IMR-90 (cell line): ENCODE results near the gene CAND2. TPM values are rescaled to one million over a fixed set of nuclear protein-coding genes. Genes with fewer than 3 reads are reported as not detected.

Experiments
- ATAC-seq: fragments of 200-7000 bp; cut with Tn5 transposase; 2 replicates; pipeline ENCODE4 v1.9.1; 2020; ENCODE audit warnings: low read depth, mild to moderate bottlenecking, moderate library complexity
- BruUV-seq: library from RNA; stranded (reverse); fragments of 400-500 nt; replicated peaks from 2 replicates; lab custom pipeline; 2021; lab: Mats Ljungman, UMichigan
- CTCF ChIA-PET: fragments of 300-600 bp; formaldehyde crosslinking; extraction: SDS; loops from one replicate; lab custom pipeline; 2021; ENCODE audit warnings: antibody characterized with exemption; lab: Yijun Ruan, JAX
- POLR2A ChIA-PET: fragments of 300-600 bp; sonication (Branson Sonifier 250); formaldehyde crosslinking; loops from one replicate; lab custom pipeline; 2022; ENCODE audit warnings: antibody characterized with exemption; ENCODE audit not compliant: unreplicated experiment; lab: Charles Lee
- DNase-seq: peaks from one replicate; pipeline ENCODE4 v3.0.0; 2013
- H2AFZ ChIP-seq: replicated peaks from 2 replicates; pipeline ENCODE3; 2013; ENCODE audit warnings: low read length, mild to moderate bottlenecking; ENCODE audit not compliant: poor library complexity
- H2AK5ac ChIP-seq: 2 replicates; pipeline ENCODE4 v1.6.1; 2013; ENCODE audit warnings: low read depth, low read length, inconsistent platforms
- H2AK9ac ChIP-seq: replicated peaks from 2 replicates; pipeline ENCODE3; 2013; ENCODE audit warnings: mild to moderate bottlenecking, low read depth, low read length, moderate library complexity; ENCODE audit not compliant: poor library complexity
- H2BK120ac ChIP-seq: 2 replicates; pipeline ENCODE4 v1.6.1; 2013; ENCODE audit warnings: low read depth, low read length, inconsistent platforms
- H2BK15ac ChIP-seq: 3 replicates; pipeline ENCODE4 v1.6.1; 2013; ENCODE audit warnings: low read depth, low read length, inconsistent platforms
- H2BK20ac ChIP-seq: 2 replicates; pipeline ENCODE4 v1.6.1; 2013; ENCODE audit warnings: low read depth, mild to moderate bottlenecking, inconsistent platforms, low read length, moderate library complexity
- H2BK5ac ChIP-seq: 2 replicates; pipeline ENCODE4 v1.6.1; 2013; ENCODE audit warnings: mild to moderate bottlenecking, low read depth, low read length, inconsistent platforms; ENCODE audit not compliant: poor library complexity, severe bottlenecking
- H3K14ac ChIP-seq: replicated peaks from 2 replicates; pipeline ENCODE4 v1.6.1; 2013; ENCODE audit warnings: low read depth, low read length, inconsistent platforms
- H3K18ac ChIP-seq: 2 replicates; pipeline ENCODE4 v1.6.1; 2013; ENCODE audit warnings: low read depth, low read length, control low read depth
- H3K23ac ChIP-seq: 2 replicates; pipeline ENCODE4 v1.6.1; 2013; ENCODE audit warnings: low read depth, low read length, inconsistent platforms
- H3K27ac ChIP-seq: 2 replicates; pipeline ENCODE4 v1.5.1; 2013; ENCODE audit warnings: mild to moderate bottlenecking, control low read depth, low read length; ENCODE audit not compliant: insufficient read depth
- H3K27me3 ChIP-seq: 2 replicates; pipeline ENCODE4 v1.6.1; 2013; ENCODE audit warnings: low read length; ENCODE audit not compliant: control insufficient read depth, insufficient read depth
- H3K36me3 ChIP-seq: 2 replicates; pipeline ENCODE4 v1.6.1; 2013; ENCODE audit warnings: low read length, mixed read lengths; ENCODE audit not compliant: control insufficient read depth, insufficient read depth
- H3K4ac ChIP-seq: 2 replicates; pipeline ENCODE4 v1.6.1; 2013; ENCODE audit warnings: low read depth, low read length, inconsistent platforms
- H3K4me1 ChIP-seq: 2 replicates; pipeline ENCODE4 v1.6.1; 2013; ENCODE audit warnings: low read length, mixed read lengths; ENCODE audit not compliant: control insufficient read depth, insufficient read depth
- H3K4me2 ChIP-seq: 2 replicates; pipeline ENCODE4 v1.6.1; 2013; ENCODE audit warnings: low read depth, mild to moderate bottlenecking, control low read depth, low read length, moderate library complexity
- H3K4me3 ChIP-seq: 2 replicates; pipeline ENCODE4 v1.5.1; 2013; ENCODE audit warnings: low read depth, mild to moderate bottlenecking, control low read depth, low read length, moderate library complexity; ENCODE audit not compliant: insufficient read depth
- H3K56ac ChIP-seq: 2 replicates; pipeline ENCODE4 v1.6.1; 2013; ENCODE audit warnings: low read length, inconsistent platforms; ENCODE audit not compliant: insufficient read depth; ENCODE audit errors: extremely low read depth
- H3K79me1 ChIP-seq, 2 experiments: 2 replicates each; pipeline ENCODE4 v1.6.1; 2013; ENCODE audit warnings: low read length in 2 of 2, inconsistent platforms in 1 of 2, low read depth in 1 of 2
- H3K9ac ChIP-seq: 2 replicates; pipeline ENCODE4 v1.6.1; 2013; ENCODE audit warnings: low read depth, low read length, control low read depth
- H3K9me1 ChIP-seq: 2 replicates; pipeline ENCODE4 v1.6.1; 2013; ENCODE audit warnings: low read length, inconsistent platforms; ENCODE audit not compliant: insufficient read depth
- H3K9me3 ChIP-seq: 2 replicates; pipeline ENCODE4 v1.6.1; 2013; ENCODE audit warnings: low read length; ENCODE audit not compliant: control insufficient read depth, insufficient read depth
- H4K20me1 ChIP-seq: 2 replicates; pipeline ENCODE4 v1.6.1; 2013; ENCODE audit warnings: low read length, inconsistent platforms; ENCODE audit not compliant: insufficient read depth
- H4K5ac ChIP-seq: 2 replicates; pipeline ENCODE4 v1.6.1; 2013; ENCODE audit warnings: mild to moderate bottlenecking, low read depth, low read length, control low read depth
- H4K8ac ChIP-seq, 2 experiments: 2 replicates each; pipeline ENCODE4 v1.6.1; 2013; ENCODE audit warnings: low read depth in 2 of 2, low read length in 2 of 2, control low read depth in 1 of 2, inconsistent platforms in 1 of 2
- H4K91ac ChIP-seq: 2 replicates; pipeline ENCODE4 v1.6.1; 2013; ENCODE audit warnings: low read depth, low read length, inconsistent platforms; ENCODE audit not compliant: insufficient read depth
- CTCF ChIP-seq: conservative IDR thresholded peaks from 2 replicates; pipeline ENCODE4 v1.5.1; 2012; ENCODE audit warnings: mild to moderate bottlenecking, low read depth, low read length, improper control_type of control experiment
- MAFK ChIP-seq: IDR thresholded peaks from 2 replicates; pipeline ENCODE4 v1.6.1; 2012; ENCODE audit warnings: low read depth, low read length, improper control_type of control experiment
- SMC3 ChIP-seq: fragments of 150-350 bp; IDR thresholded peaks from 2 replicates; pipeline ENCODE4 v1.6.1; 2016; ENCODE audit warnings: low read depth, mild to moderate bottlenecking, antibody characterized with exemption, low read length, moderate library complexity
- WGBS, 2 experiments: methylation state at CpG; one replicate each; pipeline versions ENCODE4 v1.1.5 to v1.1.7; 2013; ENCODE audit warnings: missing lambda C conversion rate in 2 of 2; ENCODE audit not compliant: insufficient read length in 1 of 2; ENCODE audit errors: extremely low coverage in 2 of 2; 5-methylcytosine and 5-hydroxymethylcytosine counted together
- dilution Hi-C: fragments of 300-500 bp; cut with HindIII; formaldehyde crosslinking; loops from one replicate; pipeline ENCODE4 v1.14.3; 2018; ENCODE audit warnings: low sequenced_read_pairs; ENCODE audit not compliant: unreplicated experiment
- in situ Hi-C: fragments of 300-500 bp; cut with MboI; formaldehyde crosslinking; loops from 3 replicates; pipeline ENCODE4 v1.14.3; 2019; ENCODE audit warnings: low sequenced_read_pairs, inconsistent platforms, mixed read lengths
- intact Hi-C: fragments of 100-400 bp; cut with micrococcal nuclease; formaldehyde crosslinking; loops from 2 replicates; pipeline ENCODE4 v1.10.0; 2022
- microRNA-seq, 2 experiments: library from miRNA; stranded (forward) in 1 of 2; unstranded in 1 of 2; fragments of 10-50 nt in 1 of 2; fragments of <30 nt in 1 of 2; gene quantifications in 1 of 2; microRNA quantifications in 1 of 2; one replicate each; pipeline versions ENCODE3 to v1.1.0; 2013 to 2020; ENCODE audit not compliant: insufficient read depth in 1 of 2, insufficient read length in 1 of 2, unreplicated experiment in 1 of 2
- polyA plus RNA-seq, 3 experiments: library from polyadenylated mRNA; depleted of rRNA; stranded (reverse); fragments of >200 nt; gene quantifications; 2 replicates each; pipeline ENCODE4 v1.2.3, GENCODE V29; 2012; ENCODE audit warnings: low replicate concordance in 1 of 3
- small RNA-seq, 5 experiments: library from RNA; depleted of rRNA; stranded (forward); fragments of <200 nt; gene quantifications; one replicate each; pipeline ENCODE3, GENCODE V24; 2012
- total RNA-seq: library from RNA; depleted of rRNA; stranded (reverse); fragments of >200 nt; gene quantifications from 2 replicates; pipeline ENCODE4 v1.2.3, GENCODE V29; 2012; rRNA removed

CAND2 gene
- total and polyA plus RNA-seq, 2 of the 4 experiments (the other 2 are of a cell fraction), result 2.9 to 4.9 TPM

DNA sequence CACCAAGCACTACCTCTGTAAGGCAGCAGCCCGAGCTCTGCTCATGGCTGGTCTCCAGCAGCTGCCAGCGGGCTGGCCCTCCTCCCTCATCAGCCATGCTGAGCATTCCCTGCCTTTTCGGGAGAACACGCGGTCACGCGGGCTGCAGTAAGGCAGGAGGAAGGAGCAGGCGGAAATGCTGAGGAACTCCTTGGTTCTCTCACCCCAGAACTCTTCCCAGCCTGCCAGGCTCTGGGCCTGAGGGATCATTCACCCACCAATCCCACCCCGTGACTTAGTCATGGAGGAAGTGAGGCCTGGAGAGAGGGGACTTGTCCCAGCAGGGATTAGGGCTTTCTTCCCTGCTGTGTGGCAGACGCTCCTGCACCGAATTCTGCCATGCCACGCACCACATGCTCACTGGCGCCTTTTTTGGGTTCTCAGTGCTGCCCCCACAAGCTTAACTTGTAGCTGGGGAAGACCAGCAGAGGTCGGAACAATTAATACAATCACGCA lies 87.8 kb downstream of the CAND2 start:
- Histone ChIP-seq H3K4me3 (no peak overlapping the region), H3K27ac (no peak overlapping the region), H2BK15ac (no peak overlapping the region), H3K18ac (no peak overlapping the region), H2AK9ac (no peak overlapping the region), H2BK5ac (no peak overlapping the region), H2AFZ (peak overlapping the region; percentile 28), H4K5ac (no peak overlapping the region), H3K9me3 (no peaks in the 10 kb centered on the region), H3K79me1 (no peaks in the 10 kb centered on the region), H3K9me1 (peaks cover 3% of the 10 kb centered on the region; the same call in 1 of the 2 replicates), H3K4me1 (no peaks in the 10 kb centered on the region; the same call in 1 of the 2 replicates), H3K9ac (no peak overlapping the region), H3K4ac (no peak overlapping the region), H3K56ac (no peak overlapping the region), H4K91ac (no peak overlapping the region), H2BK20ac (no peak overlapping the region), H3K4me2 (no peak overlapping the region), H3K23ac (no peak overlapping the region), H3K14ac (no peak overlapping the region), H2AK5ac (no peak overlapping the region), H4K8ac (no peak overlapping the region), H4K20me1 (no peaks in the 10 kb centered on the region), H3K36me3 (no peaks in the 10 kb centered on the region), H3K27me3 (peaks cover 35% of the 10 kb centered on the region), H2BK120ac (no peak overlapping the region)
- intact Hi-C loops (no loop called here), dilution Hi-C loops (no loop called here), in situ Hi-C loops (loop anchor here (25.0 kb wide), 1 partner anchor 747 kb away; no protein-coding TSS in a partner anchor)
- ChIA-PET CTCF (no interaction called here), POLR2A (no interaction called here)
- BruUV-seq, result no TSS peak
- ATAC-seq (peak; percentile 74), DNase-seq (peak; percentile 15)
- no peak for TF ChIP-seq CTCF
- TF ChIP-seq SMC3, result no peak
- no peak for TF ChIP-seq MAFK
- WGBS, 2 experiments, result 90% methylated on average over 2 of the region's 15 CpGs; no CpG with 5 or more reads in 1 of the 2 experiments

Small RNA genes within 50 kb of the gene (microRNA-seq; reads per million reads assigned to microRNA genes)
- not detected for gene AC034198.1 (ENCODE audit: insufficient read depth, insufficient read length)

Small RNA genes within 50 kb of the gene (small RNA-seq; reads per million reads assigned to genes)
- 0 reads per million in 5 experiments for gene AC034198.1

Other genes starting within 250 kb of the CAND2 start
- gene MKRN2, start 239.6 kb upstream of the CAND2 start, total RNA-seq, result 65.6 and 65.8 TPM in 2 replicates
- 43.5 and 44.4 TPM in 2 replicates for gene MKRN2, start 239.6 kb upstream of the CAND2 start, polyA plus RNA-seq (2012; rRNA removed)
- gene RAF1, start 132.6 kb upstream of the CAND2 start, total RNA-seq, result 128 and 151 TPM in 2 replicates
- gene RAF1, start 132.6 kb upstream of the CAND2 start, polyA plus RNA-seq (2012; rRNA removed), result 101 and 115 TPM in 2 replicates
- gene TMEM40, start 37.4 kb upstream of the CAND2 start, total RNA-seq, result not detected in 2 replicates
- 0.27 and 0.29 TPM in 2 replicates for gene TMEM40, start 37.4 kb upstream of the CAND2 start, polyA plus RNA-seq (2012; rRNA removed)
- 566 and 644 TPM in 2 replicates for gene RPL32, start 44.9 kb downstream of the CAND2 start, total RNA-seq
- gene RPL32, start 44.9 kb downstream of the CAND2 start, polyA plus RNA-seq (2012; rRNA removed), result 1,856 and 2,352 TPM in 2 replicates